Left hindlimb (tissue), 1 donor: ENCODE measurements around the gene PTK7.
"Not testable (repeated sequence)": the region's sequence is repeated elsewhere in the genome, so short reads cannot be mapped to it uniquely, and the experiment has no call there.

ENCODE experiments used
- DNase-seq: peaks from one replicate; pipeline ENCODE4 v3.0.0-alpha.2; 2018

The PTK7 gene

DNA sequence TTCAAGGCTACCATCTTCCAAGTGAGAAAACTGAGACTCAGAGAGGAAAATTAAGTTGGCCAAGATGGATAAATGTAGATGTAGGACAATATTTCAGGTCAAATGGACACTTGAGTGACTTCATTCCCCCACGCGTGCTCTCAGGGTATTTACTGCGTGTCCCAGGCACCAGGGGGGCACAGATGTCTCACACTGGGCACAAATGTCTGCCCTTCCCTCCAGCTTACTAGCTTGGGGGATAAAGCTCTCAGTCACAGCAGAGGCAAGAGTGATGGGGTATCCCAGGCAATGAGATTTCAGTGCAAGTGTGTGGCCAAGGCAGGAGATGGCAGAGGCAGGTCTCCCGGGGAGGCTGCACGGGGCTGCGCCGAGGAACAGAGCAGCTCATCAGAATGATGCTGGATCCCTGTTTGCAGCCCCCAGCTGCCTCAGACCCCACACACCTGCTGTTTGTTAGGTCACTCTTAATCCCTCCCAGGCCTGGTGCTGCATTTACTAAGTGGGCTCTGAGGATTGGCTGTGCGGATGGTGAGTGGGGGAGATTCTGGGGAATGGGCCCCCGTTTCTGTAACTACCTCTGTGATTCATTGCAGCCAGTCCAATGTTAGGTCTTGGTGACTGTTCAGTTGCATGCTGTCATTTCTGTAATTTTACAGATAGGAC, 44.1 kb downstream of the PTK7 start:
- DNase-seq: no peak

GRCh38 chr6:43120944-43121913, 45.1 kb downstream of the PTK7 start:
- no peak for DNase-seq

DNA sequence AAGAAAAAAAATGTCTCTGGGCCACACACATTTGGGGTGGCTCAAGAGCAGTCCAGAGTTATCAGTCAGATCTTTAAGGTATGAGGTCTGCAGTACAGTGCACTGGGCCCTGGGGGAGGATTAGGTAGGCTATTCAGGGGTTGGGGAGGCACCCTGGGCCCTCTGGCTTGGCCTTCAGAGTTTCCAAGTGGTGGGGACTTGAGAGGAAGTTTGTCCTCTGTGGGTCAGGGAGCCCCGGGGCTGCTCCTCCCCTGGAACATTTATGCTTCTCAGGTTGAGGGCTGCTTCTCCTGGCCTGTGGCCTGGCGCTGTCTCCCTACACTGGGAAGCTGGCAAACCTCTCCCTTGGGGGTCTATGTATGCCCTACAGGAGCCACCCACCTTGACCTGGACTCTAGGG, 46.0 kb downstream of the PTK7 start:
- DNase-seq: no peak

GRCh38 chr6:43123461-43124314, 47.6 kb downstream of the PTK7 start:
- no peak for DNase-seq

GRCh38 chr6:43124481-43124880, 48.4 kb downstream of the PTK7 start:
- DNase-seq: no peak

GRCh38 chr6:43125119-43125518, 49.0 kb downstream of the PTK7 start:
- no peak for DNase-seq

GRCh38 chr6:43125555-43125954, 49.4 kb downstream of the PTK7 start:
- DNase-seq: no peak

GRCh38 chr6:43127180-43127579, 51.1 kb downstream of the PTK7 start:
- DNase-seq: no peak

DNA sequence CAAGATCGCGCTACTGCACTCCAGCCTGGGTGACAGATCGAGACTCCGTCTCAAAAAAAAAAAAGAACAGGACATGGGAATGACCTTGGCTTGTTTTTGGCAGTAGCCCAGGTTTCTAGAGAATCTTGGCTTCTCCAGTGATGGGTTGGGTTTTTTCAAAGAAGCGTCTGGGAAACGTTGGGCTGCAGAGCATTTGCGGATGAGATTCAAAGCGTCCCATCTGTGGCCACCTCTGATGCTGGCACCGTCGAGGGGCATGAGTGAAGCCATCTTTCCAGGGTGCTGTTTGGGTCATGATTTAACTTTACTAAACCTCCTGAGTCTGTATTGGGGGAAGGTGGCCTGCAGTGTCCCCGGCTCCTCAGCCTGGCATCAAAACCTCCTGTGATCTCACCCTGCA, 51.8 kb downstream of the PTK7 start:
- no peak for DNase-seq

GRCh38 chr6:43128926-43129325, 52.8 kb downstream of the PTK7 start:
- DNase-seq: no peak

DNA sequence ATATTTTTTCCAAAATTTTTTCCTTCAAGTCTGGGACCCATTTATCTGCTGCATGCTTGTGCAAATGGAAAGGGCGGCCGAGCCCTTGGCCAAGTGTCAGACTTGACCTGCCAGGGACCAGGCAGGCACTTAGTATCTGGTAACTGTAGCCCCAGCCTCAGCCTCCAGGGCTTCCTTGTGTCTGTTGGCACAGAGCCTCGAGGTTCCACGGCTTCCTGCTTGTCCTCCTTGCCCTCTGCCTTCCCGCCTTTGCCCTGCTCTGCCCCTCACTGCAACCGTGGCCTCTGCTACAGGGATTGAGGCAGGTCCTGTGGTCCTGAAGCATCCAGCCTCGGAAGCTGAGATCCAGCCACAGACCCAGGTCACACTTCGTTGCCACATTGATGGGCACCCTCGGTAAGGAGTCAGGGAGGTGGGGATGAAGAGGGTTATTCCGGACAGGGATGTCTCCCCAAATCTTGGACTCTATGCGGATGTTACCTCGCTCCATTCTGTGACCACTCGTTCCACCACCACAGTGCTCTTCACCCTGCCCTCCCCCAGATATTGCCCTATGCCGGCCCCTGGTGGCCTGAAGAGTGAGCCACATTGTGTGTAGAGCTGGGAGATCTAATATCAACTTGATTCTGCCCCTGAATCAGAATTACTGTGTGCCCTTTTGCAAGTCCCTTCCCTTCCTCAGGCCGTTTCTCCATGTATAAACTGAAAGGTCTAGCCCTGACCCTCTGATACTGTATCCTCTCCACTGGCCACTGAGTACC, 53.5 kb downstream of the PTK7 start:
- no peak for DNase-seq

DNA sequence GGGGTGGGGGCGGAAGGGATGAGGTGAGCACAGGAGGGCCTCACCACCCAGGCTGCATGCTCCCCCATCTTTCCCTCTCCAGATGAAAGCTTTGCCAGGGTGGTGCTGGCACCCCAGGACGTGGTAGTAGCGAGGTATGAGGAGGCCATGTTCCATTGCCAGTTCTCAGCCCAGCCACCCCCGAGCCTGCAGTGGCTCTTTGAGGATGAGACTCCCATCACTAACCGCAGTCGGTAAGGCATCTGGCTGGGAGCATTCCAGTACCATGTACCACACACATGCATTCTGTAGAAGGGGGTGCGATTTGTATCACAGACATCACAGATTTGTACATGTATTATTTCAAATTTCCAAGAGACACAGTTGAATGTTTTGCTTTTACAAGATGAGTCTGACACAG, 54.3 kb downstream of the PTK7 start:
- DNase-seq: no peak

DNA sequence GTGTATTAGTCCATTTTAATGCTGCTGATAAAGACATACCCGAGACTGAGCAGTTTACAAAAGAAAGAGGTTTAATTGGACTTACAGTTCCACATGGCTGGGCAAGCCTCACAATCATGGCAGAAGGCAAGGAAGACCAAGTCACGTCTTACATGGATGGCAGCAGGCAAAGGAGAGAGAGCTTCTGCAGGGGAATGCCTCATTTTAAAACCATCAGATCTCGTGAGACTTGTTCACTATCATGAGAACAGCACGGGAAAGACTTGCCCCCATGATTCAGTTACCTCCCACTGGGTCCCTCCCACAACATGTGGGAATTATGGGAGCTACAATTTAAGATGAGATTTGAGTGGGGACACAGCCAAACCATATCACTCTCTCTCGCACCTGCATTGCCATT, 55.3 kb downstream of the PTK7 start:
- DNase-seq: not testable (repeated sequence)

GRCh38 chr6:43138267-43138666, 62.2 kb downstream of the PTK7 start:
- DNase-seq: no peak

DNA sequence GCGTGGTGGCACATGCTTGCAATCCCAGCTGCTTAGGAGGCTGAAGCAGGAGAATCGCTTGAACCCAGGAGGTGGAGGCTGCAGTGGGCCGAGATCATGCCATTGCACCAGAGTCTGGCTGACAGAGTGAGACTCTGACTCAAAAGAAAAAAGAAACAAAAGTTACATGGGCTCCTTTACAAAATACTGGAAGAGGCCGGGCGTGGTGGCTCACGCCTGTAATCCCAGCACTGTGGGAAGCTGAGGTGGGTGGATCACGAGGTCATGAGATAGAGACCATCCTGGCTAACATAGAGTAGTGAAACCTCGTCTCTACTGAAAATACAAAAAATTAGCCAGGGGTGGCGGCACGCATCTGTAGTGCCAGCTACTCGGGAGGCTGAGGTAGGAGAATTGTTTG, 63.9 kb downstream of the PTK7 start:
- not testable (repeated sequence) for DNase-seq

DNA sequence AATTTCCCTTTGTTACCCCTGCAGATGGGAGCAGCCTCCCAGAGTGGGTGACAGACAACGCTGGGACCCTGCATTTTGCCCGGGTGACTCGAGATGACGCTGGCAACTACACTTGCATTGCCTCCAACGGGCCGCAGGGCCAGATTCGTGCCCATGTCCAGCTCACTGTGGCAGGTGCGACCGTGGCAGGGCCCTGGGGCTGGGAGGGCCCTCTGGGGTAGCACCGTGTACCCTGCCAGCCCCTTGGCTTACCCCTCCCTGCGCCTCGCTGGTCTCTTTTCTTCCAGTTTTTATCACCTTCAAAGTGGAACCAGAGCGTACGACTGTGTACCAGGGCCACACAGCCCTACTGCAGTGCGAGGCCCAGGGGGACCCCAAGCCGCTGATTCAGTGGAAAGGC, 65.5 kb downstream of the PTK7 start:
- DNase-seq: no peak

- no peak for DNase-seq
Observed at GRCh38 chr6:43142101-43142500, 66.0 kb downstream of the PTK7 start.

- peak; percentile 95 for DNase-seq
Observed at GRCh38 chr6:43143235-43144128, 67.4 kb downstream of the PTK7 start.

GRCh38 chr6:43144879-43145278, 68.8 kb downstream of the PTK7 start:
- DNase-seq: no peak

DNA sequence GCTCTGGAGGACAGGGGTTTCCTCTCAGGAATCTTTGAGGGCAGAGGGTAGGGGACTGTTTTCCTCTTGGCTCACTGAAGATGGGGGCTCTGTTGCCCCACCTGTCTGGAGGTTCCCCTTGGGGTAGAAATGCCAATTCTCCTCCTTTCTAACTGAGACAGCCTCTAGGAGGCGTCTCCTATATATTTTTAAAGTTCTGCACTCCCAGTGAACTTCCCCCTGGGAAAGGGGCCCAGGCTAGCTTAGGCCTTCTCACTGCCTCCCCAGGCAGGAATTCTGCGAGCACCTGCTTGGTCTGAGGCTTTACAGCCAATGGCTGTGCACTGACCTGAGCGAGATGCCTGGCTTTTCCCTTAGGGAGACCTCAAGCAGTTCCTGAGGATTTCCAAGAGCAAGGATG, 70.1 kb downstream of the PTK7 start:
- no peak for DNase-seq
